ENCODE results near the gene CRYBB2. TPM values are rescaled to one million over a fixed set of nuclear protein-coding genes. Genes with fewer than 3 reads are reported as not detected.
"Not testable (repeated sequence)": the region's sequence is repeated elsewhere in the genome, so short reads cannot be mapped to it uniquely, and the experiment has no call there.

The CRYBB2 gene
- total RNA-seq, result under 0.01 TPM in 1 of 2 replicates, not detected in the other

GRCh38 chr22:25219211-25219689, at the start of gene CRYBB2:
Gene CRYBB2 (plus strand): TSS chr22:25219639. CDS start chr22:25221430, 1,791 bp downstream.
- no peak for DNase-seq (ENCODE audit: low read depth in 2 of 2)

DNA sequence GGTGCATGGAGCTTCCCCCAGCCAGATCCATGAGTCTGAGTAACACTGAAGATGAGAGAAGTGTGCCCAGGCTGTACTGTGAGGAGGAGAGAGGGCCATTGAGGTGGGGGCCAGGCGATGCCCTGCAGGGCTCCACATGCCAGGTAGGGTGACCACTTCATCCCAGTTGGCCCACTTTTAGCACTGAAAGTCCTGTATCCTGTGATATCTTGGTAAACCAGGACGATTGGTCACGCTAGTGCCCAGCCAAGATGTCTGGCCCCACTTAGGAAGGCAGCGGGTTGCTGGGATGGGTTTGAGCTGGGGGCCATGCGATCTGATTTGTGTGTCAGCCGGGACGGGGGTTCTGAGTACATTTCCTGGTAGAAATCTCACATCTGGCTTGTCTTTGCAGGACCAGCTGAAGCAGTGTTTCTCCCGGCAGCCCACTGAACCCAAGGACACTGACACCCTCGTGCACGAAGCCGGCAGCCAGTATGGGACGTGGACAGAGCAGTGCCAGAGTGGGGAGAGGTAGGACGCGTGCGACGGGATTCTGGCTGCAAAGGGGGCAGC, 48.9 kb upstream of the CRYBB2 start:
- no peak for DNase-seq (ENCODE audit: low read depth in 2 of 2)

DNA sequence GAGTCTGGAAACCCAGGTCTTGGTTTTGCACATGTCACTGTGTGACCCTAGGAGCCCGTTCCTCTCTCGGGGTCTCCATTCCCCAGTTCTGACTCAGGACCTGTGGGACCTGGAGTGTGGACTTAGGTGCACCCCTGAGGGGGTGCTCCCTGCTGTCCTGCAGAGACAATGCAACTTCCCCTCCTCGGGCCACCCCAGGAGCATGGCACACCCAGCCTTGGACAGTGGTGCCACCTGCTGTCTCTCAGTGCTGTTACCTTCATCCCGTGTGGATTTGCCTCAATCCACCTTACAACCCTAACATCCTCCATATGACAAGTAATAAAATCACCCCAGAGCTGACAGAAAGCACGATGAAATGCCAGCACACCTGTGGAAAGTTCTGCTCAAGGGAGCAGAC, 47.3 kb upstream of the CRYBB2 start:
- DNase-seq (ENCODE audit: low read depth in 2 of 2), result peak; percentile 32 to 71

- DNase-seq (ENCODE audit: low read depth in 2 of 2), result no peak
These were observed 45.1 kb upstream of the CRYBB2 start for GRCh38 chr22:25174156-25174887.

GRCh38 chr22:25174888-25175411, 44.5 kb upstream of the CRYBB2 start:
- DNase-seq (ENCODE audit: low read depth in 2 of 2), result no peak

DNA sequence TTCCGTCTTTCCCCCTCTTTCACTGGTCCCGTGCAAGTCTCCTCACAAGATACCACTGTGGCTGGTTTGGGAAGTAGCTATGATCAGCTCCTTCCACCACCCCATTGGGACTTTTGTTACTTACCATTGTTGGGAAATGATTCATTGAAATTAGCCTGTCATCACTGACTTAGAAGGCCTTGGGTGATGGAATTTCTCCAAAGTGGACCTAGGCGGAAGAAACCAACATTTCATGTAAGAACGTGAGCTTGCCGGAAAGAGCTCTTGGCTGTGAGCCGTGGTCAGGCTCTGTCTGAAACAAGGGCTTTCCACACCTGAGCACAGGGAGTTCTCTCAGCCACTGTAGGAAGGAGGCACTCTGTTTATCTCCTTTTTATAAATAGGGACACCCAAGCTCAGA, 43.3 kb upstream of the CRYBB2 start:
- peak in 1 of 2 donors; percentile 40 for DNase-seq (ENCODE audit: low read depth in 2 of 2)

GRCh38 chr22:25176799-25177198, 42.6 kb upstream of the CRYBB2 start:
- DNase-seq (ENCODE audit: low read depth in 2 of 2), result no peak

DNA sequence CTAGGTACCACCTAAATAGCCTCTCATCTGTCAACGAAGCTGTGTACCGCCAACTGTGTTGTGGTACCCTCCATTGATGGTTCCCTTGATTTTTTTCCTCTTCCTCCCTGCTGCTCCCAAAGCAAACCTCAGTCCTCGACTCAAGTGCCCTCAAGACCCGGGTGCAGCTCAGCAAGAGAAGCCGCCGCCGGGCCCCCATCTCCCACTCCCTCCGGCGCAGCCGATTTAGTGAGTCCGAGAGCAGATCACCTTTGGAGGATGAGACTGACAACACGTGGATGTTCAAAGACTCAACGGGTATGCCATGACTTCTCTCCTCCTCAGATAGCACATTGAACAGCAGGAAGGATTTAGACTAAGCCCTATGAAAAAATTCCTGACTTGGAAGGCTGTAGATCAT, 42.2 kb upstream of the CRYBB2 start:
- no peak for DNase-seq (ENCODE audit: low read depth in 2 of 2)

- DNase-seq (ENCODE audit: low read depth in 2 of 2), result no peak
These were observed 41.5 kb upstream of the CRYBB2 start for GRCh38 chr22:25177895-25178294.

- DNase-seq (ENCODE audit: low read depth in 2 of 2), result not testable (repeated sequence)
These were observed 41.1 kb upstream of the CRYBB2 start for GRCh38 chr22:25178348-25178747.

GRCh38 chr22:25178869-25179631, 40.4 kb upstream of the CRYBB2 start:
- DNase-seq (ENCODE audit: low read depth in 2 of 2), result not testable (repeated sequence)

- DNase-seq (ENCODE audit: low read depth in 2 of 2), result no peak
These were observed 37.0 kb upstream of the CRYBB2 start for GRCh38 chr22:25182131-25183110.

DNA sequence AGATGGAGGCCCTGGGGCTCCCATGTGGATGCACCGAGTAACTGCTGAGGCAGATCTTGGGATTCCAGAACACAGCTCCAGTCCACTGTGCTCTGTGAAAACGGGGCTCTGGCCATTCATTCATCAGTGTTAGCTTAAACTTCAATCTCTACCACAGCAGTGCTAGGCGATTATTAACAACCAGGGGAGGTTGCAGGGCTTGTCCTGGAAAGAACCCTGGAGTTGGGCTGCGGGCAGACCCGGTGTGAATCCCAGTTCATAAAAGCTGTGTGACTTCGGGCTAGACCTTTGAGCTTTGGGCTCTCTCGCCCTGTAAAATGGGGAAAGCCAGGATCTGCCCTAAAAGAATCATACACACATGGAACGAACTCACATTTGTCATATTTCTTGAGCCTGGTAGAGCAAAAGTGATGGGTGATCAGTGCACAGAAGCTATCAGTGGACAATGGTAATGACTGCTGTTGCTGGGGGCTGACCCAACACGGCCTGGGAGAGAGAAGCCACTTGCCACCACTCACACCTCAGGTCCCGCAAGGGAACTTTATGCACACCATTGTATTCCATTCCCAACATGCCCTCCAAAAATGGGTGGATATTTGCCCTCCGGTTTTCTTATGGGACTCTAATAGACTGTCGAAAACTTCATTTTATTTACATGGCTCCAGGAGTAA, 35.4 kb upstream of the CRYBB2 start:
- no peak for DNase-seq (ENCODE audit: low read depth in 2 of 2)

DNA sequence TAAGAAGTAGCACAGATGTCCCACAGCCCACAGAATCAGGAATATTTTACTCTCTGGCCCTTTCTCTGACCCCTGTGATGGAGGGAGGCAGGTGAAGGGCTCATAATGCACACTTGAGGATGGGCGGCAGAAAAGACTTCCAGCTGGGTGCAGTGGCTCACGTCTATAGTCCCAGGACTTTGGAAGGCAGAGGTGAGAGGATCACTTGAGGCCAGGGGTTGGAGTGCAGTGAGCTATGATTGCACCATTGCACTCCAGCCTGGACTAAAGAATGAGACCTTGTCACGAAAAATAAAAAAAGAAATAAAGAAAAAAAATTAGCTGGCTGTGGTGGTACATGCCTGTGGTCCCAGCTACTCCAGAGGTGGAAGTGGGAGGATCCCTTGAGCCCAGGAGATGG, 33.3 kb upstream of the CRYBB2 start:
- no peak for DNase-seq (ENCODE audit: low read depth in 2 of 2)

GRCh38 chr22:25187469-25187868, 32.0 kb upstream of the CRYBB2 start:
- no peak for DNase-seq (ENCODE audit: low read depth in 2 of 2)

DNA sequence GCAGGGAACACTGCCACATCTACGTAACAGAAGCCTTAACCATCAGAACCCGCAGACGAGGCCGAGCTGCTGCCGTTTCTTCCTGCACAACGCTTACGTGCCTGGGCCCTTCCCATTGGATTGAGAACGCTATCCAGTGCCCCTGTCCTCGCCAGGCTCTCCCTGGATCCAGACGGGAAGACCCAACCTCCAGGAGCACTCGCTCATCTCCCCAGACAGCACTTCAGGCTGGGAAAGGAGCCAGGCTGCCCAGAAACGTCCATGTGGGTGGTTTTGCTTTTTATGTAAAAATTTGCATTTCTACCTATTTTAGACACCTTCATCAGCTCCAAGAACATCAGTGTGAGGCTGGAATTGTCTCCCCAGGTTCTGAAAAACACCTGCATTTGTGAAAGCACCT, 27.0 kb upstream of the CRYBB2 start:
- DNase-seq (ENCODE audit: low read depth in 2 of 2), result no peak

- no peak for DNase-seq (ENCODE audit: low read depth in 2 of 2)
These were observed 26.3 kb upstream of the CRYBB2 start for GRCh38 chr22:25193130-25193529.

- DNase-seq (ENCODE audit: low read depth in 2 of 2), result peak in 1 of 2 donors; percentile 20
These were observed 25.9 kb upstream of the CRYBB2 start for GRCh38 chr22:25193548-25193947.

DNA sequence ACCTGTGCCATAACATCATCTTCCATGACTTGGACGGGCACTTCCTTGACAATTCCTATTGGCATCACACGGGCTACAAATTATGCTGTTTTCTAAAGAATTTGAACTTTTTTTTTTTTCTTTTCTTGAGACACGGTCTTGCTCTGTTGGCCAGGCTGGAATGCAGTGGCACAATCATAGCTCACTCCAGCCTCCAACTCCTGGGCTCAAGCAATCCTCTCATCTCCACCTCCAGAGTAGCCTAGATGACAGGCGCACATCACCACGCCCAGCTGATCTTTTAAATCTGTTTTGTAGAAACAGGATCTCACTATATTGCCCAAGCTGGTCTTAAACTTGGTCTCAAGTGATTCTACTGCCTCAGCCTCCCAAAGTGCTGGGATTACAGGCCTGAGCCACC, 23.1 kb upstream of the CRYBB2 start:
- no peak for DNase-seq (ENCODE audit: low read depth in 2 of 2)

GRCh38 chr22:25197340-25197739, 22.1 kb upstream of the CRYBB2 start:
- DNase-seq (ENCODE audit: low read depth in 2 of 2), result no peak

Measured in lung microvascular endothelial cell (primary cell).